CD4-positive, alpha-beta T cell treated with Interleukin-6 at 100 ng/mL for 8 hours (primary cell): Measurements from ENCODE around the gene SMOC1.

Experiments used
- DNase-seq: peaks from one replicate; pipeline ENCODE4 v3.0.0-alpha.2; 2020; ENCODE audit warnings: mixed read lengths, low spot score

The SMOC1 gene

DNA sequence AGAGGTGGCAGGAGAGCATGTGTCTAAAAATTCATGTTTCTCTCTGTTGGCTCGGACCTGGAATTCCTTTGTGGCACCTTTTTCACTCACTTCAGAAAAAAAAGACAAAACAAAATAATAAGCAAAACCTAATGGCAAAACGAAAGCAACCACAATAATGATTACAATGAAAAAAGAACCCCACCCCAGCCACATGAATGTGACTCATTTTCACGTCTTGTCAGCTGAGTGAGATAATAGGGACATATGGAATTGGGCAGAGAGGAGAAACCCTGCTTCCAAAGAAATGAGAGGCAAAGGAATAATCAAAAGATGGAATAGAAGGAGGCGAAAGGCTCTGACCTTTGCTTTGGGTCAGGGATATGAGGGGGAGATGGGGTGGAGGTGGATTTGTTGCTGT lies 166.1 kb downstream of the SMOC1 start:
- DNase-seq: no peak

DNA sequence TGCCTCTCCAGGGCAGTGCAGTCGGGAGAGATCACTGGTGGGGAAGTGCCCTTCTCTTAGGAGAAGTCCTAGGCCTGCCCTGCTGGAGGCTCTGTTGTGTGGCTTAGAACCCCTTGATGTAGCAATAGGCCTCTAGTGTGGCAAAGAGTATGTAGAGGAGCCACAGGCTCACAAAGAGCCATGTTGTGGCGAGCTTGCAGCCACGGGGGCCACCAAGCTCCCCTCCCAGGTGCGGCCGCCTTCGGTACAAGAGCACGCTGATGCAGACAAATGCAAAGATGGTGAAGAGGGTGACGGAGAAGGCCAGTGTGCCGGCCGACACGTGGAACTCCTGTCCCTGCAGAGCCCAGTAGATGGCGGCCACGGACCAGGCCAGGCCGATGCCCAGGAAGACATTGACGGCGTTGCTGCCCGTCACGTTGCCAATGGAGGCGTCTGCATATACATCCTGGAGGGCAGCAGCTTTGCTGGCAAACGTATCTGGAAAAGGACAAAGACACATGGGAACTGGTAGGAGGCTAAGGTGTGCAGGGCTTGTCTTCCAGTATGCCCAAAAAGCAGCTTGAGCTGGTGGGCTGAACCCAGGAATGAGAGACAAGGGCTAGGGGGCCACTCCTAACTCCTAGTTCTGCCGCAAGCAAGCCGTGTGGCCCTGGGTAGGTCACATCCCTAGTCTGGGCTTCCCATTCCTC lies 166.8 kb downstream of the SMOC1 start:
- DNase-seq: no peak

DNA sequence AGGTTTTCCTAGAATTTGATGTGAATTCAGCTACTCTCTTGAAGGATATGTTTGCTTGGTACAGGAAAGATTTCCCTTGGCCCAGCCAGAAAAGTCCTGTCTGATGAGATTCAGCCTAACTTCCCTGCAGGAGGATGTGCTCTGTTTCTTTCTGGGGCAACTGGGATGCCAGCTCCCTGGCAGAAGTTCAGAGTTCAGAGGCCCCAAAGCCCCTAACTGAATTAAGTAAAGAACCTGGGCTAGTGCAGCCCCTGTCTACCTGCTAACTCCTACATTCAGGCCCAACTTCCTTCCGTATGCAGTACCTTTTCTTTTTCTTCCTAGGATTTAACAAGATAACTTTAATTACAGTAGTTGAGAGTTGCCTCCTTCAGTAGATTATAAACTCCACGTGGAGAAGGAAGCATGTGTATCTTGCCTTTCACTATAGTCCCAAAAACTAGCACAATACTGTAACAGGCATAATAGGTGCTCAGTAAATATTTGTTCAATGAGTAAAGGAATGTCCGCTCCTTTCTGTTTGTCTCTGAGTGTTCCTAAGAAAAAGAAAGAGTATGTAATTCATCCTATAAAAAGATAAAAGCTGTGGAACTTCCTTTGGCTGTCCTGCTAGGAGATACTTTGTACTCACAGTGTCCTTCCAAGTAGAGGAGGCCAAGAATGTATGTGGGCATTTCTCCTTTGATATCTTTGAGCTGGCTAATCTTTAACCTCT lies 168.5 kb downstream of the SMOC1 start:
- DNase-seq: no peak

DNA sequence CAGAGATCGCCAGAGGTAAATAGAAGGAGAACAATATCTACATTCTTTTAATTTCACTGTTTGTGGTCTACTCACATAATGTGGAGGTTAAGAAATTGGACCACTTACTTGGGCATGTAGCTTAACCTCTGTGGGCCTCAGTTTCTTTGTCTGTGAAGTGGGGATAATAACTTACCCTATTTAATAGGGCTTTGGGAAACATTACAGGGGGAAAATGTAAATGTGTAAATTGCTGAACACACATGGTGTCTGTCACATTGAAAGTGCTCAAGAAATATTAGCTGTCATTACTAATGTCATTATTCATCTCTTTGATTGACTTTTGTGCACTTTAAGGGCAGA lies 169.1 kb downstream of the SMOC1 start:
- no peak for DNase-seq

DNA sequence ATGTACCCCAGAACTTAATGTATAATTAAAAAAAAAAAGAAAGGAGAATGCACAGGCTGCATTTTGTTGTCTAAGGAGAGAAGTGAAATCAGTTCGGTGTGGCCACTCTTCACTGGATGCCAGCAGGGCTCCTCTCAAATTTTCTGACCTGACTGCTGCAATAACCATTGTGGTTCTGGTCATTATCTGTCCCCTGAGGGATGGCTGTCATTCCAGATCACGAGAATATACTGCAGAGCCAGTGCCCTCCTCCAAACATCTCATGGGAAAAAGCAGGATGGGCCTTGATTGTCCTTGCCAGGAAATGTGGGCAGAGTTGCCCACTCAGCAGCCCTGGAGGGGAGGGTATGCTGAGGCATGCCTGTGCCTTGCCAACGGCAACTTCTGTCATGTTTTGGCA lies 170.4 kb downstream of the SMOC1 start:
- no peak for DNase-seq

DNA sequence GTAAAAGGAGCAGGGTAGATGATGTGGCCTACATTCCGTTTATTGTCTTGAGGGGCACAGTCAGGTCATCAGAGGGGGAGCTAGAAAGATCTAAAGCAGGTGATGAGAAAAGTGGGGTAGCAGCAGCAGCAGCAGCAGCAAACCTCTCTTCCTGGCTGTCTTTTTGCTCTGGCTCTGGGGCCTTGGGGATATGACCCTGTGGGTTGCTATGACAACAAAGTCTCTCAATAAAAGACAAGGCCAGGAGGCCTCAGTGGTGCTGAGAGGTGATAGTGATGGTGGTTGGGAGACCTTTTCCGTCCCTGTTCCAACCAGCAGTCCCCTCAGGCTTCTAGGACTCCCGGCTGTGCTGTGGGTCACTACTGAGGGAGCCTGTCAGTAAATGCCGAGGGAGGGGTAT lies 170.9 kb downstream of the SMOC1 start:
- no peak for DNase-seq

DNA sequence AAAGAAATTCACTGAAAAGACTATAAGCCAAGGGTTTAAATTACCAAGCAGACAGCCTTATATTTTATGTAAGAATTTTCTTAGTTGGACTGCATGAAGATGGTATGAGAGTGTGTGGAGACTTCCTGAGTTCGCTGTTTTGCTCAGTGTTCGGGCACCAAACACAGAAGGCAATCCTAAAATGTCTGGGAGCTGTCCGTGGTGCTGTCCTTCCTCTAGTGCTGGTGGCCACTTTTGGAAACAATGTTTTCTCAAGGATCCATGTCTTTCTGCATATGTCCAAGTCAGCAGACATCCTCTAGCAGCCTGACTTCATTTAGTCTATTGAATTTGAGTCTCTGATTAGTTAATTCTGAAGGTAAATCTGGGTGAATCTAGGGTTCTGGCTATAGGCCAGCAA lies 173.8 kb downstream of the SMOC1 start:
- no peak for DNase-seq

DNA sequence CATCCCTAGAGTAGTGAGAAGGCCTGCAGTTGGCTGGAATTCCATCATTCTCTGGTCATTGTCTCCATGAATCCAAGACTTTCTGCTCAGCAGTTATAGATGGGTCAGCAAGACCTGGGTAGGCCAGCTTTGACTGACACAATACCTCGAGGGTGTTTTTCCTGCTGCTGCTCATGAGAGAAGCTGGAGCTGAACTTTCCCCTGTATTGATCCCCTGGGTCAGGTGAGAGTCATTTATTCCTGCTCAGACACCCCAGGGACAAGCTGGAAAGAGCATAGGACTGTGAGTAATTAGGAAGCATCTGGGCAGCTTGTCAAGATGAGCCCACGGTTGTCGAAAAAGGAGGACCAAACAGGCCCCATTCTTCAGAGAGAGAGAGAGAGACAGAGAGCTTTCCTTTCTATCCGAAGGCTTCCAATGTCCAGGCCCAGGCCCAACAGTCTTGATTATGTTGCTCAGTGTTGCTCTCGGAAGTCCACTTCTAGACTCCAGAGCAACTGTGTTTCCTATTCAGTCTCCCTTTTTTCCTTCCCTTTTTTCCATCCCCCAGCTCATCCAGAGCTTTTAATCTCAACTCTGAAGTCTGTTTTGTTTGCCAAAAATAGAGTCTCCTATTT lies 178.4 kb downstream of the SMOC1 start:
- DNase-seq: no peak

DNA sequence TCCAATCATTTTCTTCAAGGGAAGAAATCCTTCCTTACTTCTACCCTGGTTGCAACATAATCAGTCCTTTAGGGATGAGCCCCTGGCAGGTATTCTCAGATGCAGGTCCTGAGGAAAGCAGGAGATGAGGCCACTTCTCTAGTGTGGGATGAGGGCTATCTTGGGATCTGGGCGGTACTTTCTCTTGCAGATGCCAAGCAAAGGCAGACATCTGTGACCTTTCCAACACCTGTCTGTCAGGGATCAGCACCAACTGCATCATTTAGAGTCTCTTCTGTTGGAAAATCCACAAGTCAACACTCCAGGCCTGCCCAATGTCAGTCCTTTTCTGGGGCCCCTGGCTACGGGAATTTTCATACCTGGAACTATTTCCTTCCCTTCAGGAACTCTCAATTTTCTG lies 180.3 kb downstream of the SMOC1 start:
- no peak for DNase-seq

DNA sequence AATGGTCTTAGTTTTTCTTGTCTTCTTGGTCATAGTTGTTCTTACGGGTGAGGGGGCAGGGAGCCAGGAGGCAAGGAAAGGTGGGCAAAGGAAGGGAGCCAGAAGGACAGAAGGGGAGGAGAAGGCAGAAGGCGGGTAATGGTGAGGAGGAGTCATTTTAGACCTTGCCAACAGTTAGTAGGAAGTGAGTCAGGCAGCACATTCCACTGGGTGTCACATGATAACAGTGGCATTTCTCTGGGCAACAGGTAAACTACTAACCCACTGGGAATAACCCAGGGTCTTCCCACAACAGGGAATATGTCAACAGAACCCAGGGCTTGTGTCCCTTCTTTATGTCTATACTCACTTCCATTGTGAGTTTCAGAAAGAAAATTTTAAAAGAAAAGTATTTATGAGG lies 181.9 kb downstream of the SMOC1 start:
- DNase-seq: no peak

DNA sequence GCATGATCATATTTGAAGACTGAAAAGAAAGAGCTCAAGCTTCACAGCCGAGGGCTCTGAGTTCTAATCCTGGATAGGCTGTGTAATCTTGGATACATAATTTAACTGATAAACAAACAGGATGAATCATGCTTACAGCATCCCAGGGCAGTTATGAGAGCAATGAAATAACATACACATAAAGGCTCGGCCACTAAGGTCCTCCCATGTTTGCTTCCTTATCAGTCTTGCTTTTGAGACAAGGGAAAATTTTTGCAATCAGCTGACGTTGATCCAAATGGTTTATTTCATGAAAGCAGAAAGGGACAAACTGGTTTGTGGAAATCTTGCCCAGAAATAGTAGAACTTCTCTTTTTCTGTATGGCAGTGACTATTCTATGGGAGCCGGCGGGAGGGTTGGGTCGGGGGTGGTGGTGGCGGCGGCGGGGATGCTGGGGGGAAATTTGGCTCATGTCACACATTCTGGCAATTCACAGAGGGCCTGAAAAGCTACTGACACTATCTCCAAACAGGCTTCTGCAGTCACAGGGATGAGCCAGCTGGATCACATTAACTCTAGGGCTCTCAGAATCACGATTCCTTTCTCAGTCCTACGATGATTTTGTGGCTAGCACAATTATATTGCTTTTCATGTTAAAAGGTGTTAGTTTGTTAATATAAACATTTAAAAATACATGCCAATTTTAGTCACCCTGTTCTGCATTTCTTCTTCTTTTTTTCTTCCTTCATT lies 185.1 kb downstream of the SMOC1 start:
- no peak for DNase-seq

DNA sequence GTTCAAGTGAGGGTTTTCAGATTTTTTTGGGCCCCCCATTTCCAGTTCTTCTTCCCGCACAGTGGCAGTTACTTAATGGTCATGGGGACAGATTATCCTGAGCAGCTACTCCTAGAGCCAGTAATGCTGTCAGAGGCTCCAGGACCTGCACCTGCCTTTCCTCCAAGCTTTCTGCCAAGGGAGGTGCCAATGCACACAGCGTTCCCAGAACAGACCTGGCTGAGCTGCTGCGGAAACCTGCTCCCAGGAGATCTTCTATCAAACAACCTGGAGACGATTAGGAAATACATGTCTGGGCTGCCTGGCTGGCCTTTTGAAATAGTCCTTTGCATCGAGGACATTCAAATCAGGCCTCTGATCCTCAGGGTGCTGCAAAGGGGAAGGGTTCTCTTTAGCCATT lies 188.6 kb downstream of the SMOC1 start:
- DNase-seq: no peak

DNA sequence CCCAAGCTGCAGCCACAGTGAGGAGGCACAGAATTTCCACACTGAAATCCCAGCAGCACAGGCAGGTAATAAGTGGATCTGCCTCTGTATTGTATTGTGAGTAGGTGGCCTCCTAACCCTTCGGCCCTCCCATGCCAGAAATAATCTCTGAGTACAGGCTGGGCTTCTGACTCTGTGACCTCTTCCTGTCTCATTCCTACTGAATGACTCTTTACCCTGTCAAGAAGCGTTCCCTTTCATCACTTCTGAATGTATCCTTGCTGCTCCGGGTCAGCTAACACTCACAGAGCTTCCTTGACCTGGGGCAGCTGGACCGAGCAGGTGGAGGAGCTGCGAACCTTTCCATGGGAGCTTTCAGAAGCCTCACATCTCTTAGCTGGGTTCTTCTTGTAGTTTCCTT lies 190.0 kb downstream of the SMOC1 start:
- DNase-seq: no peak

DNA sequence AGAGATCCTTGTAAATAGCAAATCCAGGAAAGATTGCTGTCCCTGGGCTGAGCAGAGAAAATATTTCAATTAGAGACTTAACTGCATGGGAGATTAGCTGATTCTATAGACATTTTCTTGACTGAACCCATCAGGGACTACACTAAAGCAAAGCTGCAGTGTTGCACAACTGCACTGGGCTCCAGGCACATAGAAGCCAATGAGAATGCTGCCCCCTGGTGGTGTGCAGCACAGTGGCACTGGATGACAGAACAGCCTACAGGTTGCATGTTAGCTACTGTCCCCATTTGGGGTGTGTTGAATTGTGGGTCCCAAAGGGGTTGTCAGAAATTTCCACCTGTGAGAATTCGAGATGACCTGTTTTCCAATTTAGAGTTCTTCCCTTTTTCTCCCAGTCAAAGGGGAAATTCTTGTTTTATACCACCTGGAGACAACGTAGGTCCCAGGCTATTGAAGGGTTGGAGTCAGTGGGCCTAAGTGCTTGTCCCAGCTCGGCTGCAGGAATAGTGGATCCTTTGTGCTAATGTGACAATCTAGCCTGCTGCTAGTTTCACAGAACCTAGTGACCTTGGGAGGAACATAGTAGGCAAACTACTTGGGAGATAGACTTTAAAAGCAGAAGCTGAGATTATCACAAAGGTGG lies 194.8 kb downstream of the SMOC1 start:
- DNase-seq: no peak

DNA sequence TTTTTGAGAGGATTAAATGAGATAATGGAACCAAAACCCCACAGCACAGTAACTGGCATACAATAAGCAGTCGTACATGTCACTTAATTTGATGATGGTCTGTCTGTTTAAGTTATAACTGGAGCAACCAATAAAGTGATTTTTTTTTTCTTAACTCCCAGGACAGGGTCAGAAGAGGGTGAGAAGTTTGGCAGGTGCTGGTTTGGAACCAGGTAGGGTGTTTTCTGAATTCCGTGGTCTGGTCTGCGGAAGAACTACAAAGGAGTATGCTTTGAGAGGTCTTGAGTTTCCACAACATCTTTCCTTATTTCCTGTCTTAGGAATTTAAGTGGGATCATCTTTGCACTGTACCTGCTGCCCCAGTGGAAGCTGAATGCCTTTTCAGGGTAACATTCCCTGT lies 197.8 kb downstream of the SMOC1 start:
- no peak for DNase-seq

DNA sequence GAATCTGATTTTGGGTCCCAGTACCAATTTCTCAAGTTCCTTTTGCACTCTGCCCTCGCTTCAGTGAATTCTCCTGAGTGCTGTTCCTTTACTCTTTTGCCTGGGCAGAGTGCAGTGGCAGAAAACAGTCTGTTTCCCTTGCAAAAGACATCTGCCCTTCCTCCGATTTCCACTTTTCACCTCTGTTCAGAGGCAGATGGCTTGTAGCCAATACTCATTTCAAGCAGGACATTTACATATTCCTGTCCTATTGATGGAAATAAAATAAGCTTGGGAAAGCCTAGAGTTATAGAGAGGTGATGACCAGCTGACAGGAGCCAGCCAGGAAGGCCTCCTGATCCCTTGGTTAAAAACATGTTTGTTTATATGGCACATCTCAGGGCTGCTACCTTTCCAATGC lies 198.5 kb downstream of the SMOC1 start:
- DNase-seq: no peak

DNA sequence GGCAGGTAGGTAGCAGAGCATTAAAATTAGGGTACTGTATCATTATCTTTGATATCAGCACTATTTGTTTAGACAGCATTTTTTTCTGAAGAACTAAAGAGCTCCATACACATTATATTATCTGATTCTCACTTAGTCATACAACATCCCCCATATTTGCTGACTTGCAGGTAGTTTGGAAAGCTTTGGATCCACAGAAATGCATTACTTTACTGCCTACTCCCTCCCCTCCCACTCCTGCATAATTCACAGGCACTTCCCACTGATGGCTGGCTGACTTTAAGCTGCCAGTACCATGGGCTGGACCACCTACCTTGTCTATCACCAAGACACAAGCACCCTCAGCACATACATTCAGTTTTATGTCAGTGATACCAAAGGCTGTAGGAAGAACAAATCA lies 199.1 kb downstream of the SMOC1 start:
- no peak for DNase-seq

DNA sequence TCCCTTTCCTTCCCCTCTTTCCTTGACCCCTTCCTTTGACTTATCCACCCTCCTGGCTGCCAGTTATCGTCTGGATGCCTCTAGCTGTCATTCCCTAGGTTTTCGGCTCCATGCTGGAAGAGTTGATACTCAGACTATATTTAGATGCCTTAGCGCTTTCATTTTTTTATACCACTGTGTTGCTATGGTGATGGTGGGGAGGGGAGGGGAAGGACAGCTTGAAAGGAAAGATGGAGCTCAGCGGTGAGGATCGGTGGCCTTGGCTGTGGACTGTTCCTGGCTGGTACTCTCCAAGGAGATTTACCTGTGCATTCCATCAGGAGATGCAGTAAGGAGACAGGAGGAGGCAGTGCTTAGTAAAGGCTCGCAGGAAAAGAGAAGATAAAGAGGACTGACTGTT lies 200.9 kb downstream of the SMOC1 start:
- DNase-seq: no peak
